HG03025 (cell line): ENCODE data around the gene TEAD4.
"Not testable (repeated sequence)": the region's sequence is repeated elsewhere in the genome, so short reads cannot be mapped to it uniquely, and the experiment has no call there.

Source experiments
- ATAC-seq: cut with Tn5 transposase; IDR thresholded peaks from one replicate; pipeline ENCODE4 v1.9.1; 2021; ENCODE audit warnings: mild to moderate bottlenecking, moderate library complexity; ENCODE audit not compliant: unreplicated experiment, low FRiP score

Gene TEAD4

DNA sequence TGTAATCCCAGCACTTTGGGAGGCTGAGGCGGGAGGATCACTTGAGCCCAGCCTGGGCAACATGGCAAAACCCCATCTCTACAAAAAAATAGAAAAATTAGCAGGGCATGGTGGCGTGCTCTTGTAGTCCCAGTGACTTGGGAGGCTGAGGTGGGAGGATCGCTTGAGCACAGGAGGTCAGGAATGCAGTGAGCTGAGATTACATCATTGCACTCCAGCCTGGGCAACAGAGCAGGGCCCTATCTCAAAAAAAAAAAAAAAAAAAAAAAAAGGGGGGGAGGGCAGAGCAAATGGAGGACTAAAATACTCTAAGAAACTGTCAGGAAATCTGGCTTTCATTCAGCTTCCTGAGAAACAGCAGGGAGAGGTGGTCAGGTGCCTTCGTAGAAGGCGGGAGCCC is 86.3 kb downstream of the TEAD4 start:
- no peak for ATAC-seq

DNA sequence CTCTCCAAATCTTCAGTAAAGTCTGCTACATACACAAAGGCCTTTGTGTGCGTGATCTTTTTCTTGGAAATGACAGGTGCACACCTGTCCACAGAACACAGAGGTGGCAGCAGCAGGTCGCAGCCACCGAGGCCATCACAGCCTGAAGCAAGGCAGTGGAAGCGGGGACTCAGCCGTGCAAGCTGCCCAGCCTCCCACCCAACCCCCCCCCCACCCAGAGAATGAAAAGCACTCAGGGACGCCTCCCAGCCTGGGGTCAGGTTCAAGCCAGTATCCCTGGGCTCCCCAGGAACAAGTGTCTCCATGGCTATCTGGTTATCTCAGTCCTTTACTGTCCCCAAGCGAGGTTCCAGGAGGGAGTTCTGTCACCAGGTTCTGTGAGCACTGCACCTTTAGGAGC is 86.8 kb downstream of the TEAD4 start:
- no peak for ATAC-seq

DNA sequence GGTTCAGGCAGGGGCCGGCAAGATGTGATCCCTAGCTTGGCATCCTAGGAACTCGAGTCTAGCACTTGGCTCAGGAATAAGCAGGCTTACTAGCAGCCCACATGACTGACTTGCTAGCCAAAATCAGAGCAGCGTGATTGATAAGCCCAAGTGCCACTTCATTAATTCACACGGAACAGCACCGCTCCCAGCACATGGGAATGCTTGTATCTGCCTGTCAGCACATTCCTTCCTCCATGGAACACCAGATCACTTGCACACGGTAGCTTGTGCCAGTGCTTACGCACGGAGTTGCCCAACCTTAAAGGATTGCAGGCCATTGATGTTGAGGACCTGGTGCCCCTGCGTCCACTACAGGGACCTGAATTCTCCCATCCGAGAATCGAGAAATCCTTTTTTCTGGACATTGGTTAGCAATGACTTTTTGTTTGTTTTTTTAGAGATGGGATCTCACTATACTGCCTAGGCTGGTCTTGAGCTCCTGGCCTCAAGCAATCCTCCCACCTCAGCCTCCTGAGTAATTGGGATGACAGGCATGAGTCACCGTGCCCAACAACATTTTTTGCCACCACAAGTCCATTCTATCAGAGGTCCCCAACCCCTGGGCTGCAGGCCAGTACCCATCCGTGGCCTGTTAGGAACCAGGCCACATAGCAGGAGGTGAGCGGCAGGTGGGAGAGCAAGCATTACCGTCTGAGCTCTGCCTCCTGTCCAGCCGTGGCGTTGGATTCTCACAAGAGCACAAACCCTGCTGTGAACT is 87.4 kb downstream of the TEAD4 start:
- ATAC-seq, result no peak

DNA sequence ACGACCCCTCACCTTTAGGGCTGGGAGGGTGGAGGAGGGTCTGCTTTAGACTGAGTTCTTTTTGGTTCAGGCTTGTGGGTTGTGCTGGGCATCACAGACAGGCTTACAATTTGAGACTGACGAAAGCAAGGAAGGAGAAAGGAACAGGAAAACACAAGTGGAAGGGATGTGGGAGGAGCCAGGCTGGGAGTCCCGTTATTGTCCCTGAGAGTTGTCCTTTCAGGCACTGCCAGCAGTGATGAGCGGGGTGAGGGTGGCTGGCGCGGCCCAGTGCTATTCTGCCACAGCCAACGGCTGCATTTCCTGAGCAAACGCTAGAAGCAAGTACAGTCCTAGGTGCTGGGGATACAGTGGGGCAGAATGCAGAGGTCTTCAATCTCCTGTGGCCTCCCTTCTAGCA is 88.8 kb downstream of the TEAD4 start:
- no peak for ATAC-seq

DNA sequence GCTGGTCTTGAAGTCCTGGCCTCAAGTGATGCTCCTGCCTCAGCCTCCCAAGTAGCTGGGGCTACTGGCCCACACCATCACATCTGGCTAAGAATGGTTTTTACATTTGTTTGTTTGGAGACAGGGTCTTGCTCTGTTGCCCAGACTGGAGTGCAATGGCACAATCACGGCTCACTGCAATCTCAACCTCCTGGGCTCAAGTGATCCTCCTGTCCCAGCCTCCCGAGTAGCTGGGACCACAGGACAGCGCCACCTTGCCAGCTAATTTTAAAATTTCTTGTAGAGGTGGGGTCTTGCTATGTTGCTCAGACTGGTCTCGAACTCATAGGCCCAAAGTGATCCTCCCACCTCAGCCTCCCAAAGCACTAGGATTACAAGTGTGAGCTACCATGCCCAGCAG is 89.3 kb downstream of the TEAD4 start:
- no peak for ATAC-seq

DNA sequence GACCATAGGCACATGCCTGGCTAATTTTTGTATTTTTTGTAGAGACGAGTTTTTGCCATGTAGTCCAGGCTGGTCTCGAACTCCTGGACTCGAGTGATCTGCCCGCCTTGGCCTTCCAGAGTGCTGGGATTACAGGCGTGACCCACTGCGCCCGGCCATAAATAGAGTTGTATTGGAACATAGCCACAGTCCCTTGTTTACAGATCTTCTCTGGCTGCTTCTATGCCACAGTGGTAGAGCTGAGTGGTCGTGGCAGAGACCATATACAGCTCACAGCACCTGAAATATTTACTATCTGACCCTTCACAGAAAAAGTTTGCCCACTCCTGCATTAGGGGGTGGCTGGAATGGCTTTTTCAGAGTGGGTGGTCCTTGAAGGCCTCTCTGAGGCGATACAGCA is 90.0 kb downstream of the TEAD4 start:
- no peak for ATAC-seq

DNA sequence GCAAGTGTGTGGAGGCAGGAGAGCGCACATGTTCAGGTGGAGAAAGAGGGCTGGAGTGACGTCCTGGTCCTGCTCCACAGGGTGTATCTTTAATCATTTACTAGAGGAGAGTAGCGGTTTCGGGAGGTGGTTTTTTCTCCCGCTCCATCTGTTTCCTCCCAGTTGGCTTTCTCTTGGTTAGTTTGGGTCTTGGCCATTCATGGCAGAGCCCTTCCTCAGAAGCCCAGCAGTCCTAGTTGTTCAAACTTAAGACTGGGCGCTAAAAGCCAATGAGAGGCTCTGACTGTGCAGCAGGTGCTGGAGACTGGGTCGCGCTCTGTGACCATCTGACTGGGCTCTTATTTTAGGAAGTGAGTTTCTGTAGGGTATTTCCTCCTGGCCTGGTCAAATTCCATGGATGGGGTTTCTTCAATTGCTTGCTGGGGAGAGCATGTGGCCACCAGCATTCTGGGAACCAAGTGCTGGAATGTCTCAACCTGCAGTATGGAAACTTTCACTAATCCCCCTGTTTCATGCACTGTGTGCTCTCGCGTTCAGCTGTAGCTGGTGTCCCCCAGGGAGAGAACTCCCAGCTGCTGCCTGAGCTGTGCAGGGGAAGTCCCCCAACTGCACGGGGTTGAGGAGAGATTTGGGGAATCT is 90.5 kb downstream of the TEAD4 start:
- no peak for ATAC-seq

DNA sequence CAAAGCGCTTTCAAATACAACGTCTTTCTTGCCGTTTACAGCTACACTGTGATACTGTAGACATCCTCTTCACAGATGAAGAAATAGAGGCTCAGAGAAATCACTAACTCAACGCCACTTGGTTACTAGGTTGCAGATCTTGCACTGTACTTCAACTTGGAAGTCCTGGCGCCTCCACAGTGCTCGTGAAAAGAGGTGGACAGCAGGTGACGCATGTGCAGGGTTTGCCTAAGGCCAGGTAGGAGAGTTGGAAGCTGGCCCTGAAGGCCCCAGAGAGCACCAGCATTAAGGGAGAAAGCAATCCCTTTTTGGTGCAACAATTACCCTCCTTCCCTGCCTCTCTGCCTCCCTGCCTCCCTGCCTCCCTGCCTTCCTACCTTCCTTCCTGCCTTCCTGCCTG is 95.2 kb downstream of the TEAD4 start:
- ATAC-seq, result no peak

DNA sequence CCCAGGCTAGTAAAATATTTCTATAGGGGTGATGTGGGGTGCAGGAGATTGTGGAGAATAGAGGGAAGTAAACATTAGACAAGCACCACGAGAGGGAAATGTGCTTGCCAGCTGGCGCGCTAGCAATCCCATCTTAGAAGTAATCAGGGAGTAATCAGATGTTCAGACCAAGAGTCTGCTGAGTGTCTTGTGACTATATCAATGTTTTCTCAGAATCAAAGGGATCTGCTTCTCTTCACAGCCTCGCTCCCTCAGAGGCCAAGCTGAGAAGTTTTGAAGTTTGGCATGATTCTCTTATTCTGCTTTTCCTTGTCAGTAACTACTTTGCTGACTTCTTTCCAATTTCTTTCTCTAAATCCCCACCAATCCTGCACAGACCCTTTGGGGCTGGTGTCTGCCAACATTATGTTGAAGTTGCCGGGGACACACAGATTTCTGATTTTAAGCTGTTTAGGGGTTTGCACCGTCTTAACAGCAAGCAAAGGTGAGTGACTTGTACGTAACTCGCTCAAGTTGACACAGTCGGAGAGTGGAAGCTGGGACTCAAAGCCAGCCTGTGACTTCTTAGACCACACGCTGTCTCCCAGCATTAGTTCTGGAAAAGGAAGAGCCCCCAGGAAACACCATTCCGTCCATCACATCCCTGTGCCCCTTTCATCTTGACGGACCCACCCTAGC is 96.0 kb downstream of the TEAD4 start:
- no peak for ATAC-seq

DNA sequence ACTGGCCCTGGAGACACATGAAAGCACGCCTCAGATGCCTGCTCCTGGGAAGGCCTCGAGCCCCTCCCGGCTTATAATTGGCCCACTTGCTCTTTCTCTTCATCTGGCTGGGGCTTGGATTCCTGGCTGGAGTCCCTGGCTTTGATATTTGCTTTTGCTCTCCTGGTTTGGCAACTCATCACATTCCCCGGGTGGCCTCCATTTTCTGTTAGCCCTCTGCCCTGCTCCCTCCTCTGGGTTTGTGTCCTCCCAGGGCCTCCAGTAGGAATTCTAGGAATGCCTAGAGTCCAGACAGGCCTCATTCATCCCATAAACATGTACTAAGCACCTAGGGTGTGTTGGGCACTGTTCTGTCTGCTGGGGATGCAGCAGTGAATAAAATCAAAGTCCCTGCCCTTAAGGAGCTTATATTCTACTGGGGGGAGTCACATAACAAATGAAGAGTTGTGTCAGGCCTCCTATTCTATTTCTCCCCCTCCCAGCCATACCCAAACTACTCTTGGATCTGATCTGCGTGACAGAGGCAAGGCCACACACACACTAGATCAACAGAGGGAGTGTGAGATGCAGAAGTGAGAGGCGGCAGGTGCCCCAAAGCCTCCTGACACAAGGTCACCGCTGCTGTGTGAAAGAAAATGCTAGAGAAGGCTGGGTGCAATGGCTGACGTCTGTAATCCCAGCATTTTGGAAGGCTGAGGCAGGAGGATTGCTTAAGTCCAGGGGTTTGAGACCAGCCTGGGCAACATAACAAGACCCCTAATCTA is 96.7 kb downstream of the TEAD4 start:
- no peak for ATAC-seq

DNA sequence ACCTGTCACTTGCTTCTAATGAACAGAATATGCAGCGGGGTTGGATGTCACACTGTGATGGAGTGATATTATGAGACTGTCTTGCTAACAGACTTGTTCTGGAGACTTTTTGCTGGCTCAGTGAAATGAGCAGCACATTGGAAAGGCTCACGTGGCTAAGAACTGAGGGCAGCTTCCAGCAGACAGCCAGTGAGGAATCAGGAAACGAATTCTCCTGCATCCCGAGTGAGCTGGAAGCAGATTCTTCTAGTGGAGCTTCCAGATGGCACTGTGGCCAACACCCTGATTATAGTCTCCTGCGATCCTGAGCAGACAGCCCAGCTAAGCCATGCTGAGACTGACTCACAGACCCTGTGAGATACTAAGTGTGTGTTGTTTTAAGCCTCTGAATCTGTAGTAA is 101.9 kb downstream of the TEAD4 start:
- ATAC-seq, result no peak

DNA sequence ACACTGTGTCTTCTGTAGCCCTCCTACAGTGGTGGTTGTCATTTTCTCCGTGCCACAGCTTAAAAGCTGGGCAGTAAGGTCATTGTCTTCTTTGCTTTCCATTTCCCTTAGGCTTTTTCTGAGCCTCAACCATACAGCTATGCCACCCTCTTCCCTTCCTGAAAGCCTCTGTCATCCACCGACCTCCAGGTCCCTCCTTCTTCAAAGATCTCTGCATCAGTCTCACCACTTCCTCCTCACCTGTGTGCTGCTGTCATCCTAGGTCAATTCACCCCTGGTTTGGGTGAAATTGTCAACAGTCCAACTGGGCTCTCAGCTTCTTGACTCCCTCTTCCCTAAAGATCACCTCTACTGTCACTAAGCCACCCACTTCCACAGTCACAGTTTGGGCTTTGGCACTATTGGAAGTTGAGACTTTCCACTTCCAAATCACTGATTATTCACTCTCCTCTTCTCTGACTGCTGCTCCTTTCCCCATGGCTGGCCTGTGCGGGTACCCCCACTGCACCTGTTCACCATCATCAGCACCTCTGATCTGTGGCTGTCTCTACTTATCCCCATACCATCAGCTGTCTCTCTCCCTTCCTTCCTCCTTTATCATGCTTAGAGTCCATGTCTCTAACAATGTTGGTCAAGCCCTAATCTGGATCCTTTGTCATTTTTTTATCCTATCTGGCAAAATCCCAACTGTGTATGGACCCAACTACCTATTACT is 102.5 kb downstream of the TEAD4 start:
- no peak for ATAC-seq

DNA sequence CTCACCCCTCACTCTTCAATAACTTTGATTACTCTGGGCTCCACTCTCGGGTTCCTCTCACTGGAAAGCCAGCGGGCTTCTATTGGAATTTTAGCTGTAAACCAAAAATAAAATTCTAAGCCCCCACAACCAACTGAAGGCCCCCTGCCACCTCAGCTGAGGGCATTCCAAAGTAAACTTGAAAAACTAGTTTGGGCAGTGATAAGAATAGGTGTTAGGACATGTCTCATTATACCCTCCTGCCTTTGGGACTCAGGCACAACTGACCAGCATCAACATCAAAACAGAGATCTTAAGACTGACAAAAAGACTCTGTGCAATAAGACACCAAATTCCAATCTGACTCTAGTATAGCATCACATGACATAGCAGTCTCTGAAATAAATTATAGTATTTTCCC is 106.1 kb downstream of the TEAD4 start:
- no peak for ATAC-seq

DNA sequence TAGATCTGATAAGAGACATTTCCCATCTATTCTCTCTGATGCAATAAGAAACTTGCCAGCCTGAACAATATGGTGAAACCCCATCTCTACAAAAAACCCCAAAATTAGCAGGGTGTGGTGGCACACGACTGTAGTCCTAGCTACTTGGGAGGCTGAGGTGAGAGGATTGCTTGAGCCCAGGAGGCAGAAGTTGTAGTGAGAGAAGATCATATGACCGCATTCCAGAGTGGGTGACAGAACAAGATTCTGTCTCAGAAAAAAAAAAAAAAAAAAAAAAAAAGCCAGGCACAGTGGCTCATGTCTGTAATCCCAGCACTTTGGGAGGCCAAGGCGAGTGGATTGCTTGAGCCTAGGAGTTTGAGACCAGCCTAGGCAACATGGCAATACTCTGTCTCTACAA is 106.6 kb downstream of the TEAD4 start:
- ATAC-seq, result not testable (repeated sequence)

DNA sequence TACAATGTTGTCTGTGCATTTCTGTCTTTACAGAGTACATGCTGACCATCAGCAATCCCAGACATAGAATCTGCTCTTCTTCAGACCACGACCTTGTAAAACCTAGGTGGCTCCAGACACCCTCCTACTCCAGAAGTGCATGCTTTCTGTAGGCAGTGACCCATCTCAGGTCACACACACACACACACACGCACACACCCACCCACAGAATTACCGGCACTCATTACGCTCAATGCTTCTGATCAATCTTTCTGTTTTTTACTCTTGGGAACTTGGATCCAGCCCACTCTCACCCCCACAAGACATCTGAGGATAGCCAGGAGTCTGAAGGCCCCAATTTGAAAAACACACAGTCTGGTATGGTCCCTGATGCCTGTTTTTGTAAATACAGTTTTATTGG is 110.5 kb downstream of the TEAD4 start:
- ATAC-seq, result no peak

DNA sequence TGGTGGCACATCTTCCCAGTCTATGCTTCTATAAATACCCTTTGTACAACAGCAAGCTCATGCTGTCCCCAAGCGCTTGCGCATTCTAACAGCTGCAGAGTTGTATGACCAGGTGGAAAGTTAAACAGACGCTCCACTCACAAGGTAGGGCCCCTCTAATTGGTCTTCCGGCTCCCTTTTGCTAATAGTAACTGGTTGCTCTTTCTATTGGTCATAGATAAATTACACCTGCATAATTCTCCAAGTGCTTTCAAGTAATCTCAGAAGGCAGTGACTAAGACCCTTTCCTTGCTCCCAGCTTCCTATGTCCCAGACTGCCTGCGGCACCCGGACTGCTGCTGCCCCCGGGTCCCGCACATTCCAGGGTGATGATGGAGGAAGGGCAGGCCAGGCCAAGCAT is 111.9 kb downstream of the TEAD4 start:
- ATAC-seq, result no peak

DNA sequence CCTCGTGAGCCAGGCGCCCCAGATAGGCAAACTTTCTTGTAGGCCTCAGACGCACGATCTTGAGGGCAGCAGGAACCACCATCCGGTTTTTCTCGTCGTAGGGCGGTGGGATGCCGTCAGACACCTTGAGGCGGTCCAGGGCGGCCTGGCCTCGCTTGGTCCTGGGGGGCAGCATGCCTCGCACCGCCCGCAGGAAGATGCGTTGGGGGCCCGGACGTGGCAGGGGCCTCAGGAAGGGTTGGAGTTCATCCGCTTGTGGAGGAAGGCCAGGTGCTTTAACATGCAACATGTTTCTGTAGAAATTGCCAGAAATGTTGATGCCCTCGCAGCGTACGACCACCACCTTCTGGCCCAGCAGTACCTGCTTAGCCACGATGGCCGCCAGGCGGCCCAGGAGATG is 112.5 kb downstream of the TEAD4 start:
- no peak for ATAC-seq

DNA sequence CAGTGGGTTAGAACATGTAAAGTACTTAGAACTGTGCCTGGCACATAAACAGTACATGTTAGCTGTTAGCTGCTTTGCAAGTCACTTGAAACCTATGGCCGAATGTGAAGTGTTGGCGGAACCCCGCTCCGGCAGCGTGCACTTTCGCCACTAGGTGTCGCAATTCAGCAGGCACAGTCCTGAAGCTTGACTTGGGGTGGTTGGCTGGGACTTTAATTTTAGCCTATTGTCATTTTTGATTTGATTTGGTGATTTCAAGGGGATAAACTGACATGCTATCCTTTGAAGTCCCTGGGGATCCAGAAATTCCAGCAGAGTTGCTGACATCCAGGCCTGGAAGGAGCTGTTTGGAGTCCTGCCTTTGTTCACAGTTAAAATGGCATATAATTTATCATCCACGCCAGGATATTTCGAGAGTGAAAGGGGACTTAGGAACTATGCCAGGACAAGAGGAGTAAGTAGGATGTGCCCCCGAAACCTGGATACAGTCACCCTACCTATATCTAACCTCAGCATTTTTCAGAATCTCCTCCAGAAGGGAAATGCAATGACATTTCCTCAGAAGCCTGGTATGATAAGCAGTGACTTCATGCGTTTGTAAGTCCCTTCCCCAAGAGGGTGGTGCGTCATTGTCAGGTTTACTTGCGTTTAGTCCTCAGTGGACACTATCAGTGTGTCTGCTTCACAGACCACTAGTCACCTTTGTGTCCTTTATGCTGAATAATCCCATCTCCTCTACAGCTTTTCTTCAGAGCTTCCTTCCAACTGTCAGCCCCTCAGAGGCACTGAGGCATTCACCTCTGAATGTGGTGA is 114.4 kb downstream of the TEAD4 start:
- no peak for ATAC-seq

DNA sequence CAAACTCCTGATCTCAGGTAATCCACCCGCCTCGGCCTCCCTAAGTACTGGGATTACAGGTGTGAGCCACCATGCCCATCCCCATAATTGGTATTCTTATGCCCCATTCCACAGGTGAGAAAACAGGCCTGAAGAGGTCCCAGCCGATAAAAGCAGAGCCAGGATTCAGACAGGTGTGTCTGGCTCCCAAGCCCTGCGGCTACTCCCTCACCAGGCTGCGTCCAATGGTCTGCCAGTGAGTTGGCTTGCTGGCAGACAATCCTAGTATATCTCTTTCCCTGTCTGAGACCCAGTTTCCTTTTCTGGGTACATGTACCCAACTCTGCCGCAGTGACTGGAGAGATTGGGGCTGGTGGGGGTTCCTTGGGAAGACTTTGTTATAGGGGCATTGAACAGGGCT is 116.1 kb downstream of the TEAD4 start:
- ATAC-seq, result no peak
